Nephron (organoid): Measurements from ENCODE around the gene ACACB.

Source experiments
- H3K27ac Mint-ChIP-seq, 3 experiments: 2 replicates each; pipeline ENCODE4 v1.8.0; 2020; ENCODE audit warnings: mixed read lengths in 3 of 3, mild to moderate bottlenecking in 2 of 3, moderate library complexity in 1 of 3
- H3K27me3 Mint-ChIP-seq: 2 replicates; pipeline ENCODE4 v1.8.0; 2021; ENCODE audit warnings: low read depth, mild to moderate bottlenecking, moderate library complexity, mixed read lengths
- H3K36me3 Mint-ChIP-seq: 2 replicates; pipeline ENCODE4 v1.8.0; 2020; ENCODE audit warnings: low read depth, mixed read lengths
- H3K4me1 Mint-ChIP-seq: 2 replicates; pipeline ENCODE4 v1.8.0; 2020; ENCODE audit warnings: mixed read lengths
- H3K4me3 Mint-ChIP-seq, 3 experiments: 2 replicates each; pipeline ENCODE4 v1.8.0; 2020; ENCODE audit warnings: mild to moderate bottlenecking in 3 of 3, mixed read lengths in 3 of 3, moderate library complexity in 2 of 3
- H3K9me3 Mint-ChIP-seq: 2 replicates; pipeline ENCODE4 v1.8.0; 2020; ENCODE audit warnings: mixed read lengths
- TF ChIP-seq, protein P1 (sequence below), 3 experiments: fragments of 200-600 bp; sonication (generic); IDR thresholded peaks; one replicate each; pipeline ENCODE4 v1.5.0; 2021; ENCODE audit warnings: antibody characterized with exemption in 3 of 3; ENCODE audit not compliant: unreplicated experiment in 3 of 3

ACACB gene

DNA sequence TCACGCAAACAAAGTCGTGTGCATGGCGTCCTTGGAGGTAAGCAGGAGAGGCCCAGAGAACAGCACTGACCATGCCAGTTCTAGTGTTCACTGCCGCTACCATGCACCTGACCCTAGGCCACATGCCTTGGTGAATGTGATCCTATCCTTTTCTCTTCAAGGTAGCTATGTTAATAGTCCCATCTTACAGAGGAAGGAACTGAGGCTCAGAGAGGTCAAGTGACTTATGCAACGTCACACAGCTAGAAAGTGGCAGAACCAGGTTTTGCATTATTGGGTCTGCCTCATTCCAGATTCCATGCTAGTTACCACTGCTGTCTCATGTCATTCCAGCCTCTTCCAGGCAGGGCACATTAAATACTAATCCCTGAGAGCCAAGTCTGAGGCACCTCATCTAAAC is 107.5 kb downstream of the ACACB start:
- H3K27ac Mint-ChIP-seq, result no peak overlapping the region
- peaks cover 19% of the 10 kb centered on the region for H3K36me3 Mint-ChIP-seq
- H3K4me3 Mint-ChIP-seq, result no peak overlapping the region
- no peaks in the 10 kb centered on the region for H3K4me1 Mint-ChIP-seq
- TF ChIP-seq, protein P1, sequence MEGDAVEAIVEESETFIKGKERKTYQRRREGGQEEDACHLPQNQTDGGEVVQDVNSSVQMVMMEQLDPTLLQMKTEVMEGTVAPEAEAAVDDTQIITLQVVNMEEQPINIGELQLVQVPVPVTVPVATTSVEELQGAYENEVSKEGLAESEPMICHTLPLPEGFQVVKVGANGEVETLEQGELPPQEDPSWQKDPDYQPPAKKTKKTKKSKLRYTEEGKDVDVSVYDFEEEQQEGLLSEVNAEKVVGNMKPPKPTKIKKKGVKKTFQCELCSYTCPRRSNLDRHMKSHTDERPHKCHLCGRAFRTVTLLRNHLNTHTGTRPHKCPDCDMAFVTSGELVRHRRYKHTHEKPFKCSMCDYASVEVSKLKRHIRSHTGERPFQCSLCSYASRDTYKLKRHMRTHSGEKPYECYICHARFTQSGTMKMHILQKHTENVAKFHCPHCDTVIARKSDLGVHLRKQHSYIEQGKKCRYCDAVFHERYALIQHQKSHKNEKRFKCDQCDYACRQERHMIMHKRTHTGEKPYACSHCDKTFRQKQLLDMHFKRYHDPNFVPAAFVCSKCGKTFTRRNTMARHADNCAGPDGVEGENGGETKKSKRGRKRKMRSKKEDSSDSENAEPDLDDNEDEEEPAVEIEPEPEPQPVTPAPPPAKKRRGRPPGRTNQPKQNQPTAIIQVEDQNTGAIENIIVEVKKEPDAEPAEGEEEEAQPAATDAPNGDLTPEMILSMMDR (IDR thresholded peaks at IDR 0.05; ENCODE audit: unreplicated experiment in 3 of 3), result no peak
- no peaks in the 10 kb centered on the region for H3K27me3 Mint-ChIP-seq
- H3K9me3 Mint-ChIP-seq, result no peaks in the 10 kb centered on the region

DNA sequence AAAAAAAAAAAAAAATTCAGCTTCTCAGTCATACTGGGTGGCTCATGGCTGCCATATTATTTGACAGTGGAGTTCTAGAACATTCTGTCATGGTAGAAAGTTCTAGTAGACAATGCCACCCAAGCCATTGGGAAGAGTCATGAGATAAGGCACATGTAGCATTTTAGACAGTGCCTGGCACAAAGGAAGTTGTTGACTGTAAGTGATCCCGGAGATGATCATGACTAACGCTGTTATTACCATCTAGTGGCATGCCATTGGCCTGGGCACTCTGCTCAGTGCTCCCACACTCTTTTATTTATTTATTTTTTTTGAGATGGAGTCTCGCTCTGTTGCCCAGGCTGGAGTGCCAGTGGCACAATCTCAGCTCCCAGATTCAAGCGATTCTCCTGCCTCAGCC is 112.3 kb downstream of the ACACB start:
- Mint-ChIP-seq H3K9me3 (no peaks in the 10 kb centered on the region), H3K4me1 (no peaks in the 10 kb centered on the region), H3K36me3 (peaks cover 26% of the 10 kb centered on the region), H3K27me3 (no peaks in the 10 kb centered on the region), H3K4me3 (no peak overlapping the region), H3K27ac (no peak overlapping the region)
- TF ChIP-seq, protein P1 (IDR thresholded peaks at IDR 0.05; ENCODE audit: unreplicated experiment in 3 of 3), result no peak

DNA sequence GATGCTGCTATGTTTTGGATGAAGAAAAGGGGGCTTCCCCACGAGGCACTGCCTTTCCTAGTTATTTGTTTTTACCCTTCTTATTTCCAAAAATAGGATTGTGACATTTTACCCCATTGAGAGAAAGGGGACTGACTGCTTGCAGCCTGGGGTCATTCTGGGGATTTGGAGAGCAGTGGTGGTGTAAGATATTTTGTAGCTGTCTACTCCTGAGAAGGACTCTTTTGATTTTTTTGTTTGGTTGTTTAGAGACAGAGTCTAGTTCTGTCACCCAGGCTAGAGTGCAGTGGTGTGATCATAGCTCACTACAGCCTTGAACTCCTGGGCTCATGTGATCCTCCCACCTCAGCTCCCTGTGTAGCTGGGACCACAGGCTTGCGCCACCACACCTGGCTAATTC is 113.8 kb downstream of the ACACB start:
- Mint-ChIP-seq H3K36me3 (peaks cover 24% of the 10 kb centered on the region), H3K4me3 (no peak overlapping the region), H3K27ac (no peak overlapping the region), H3K4me1 (no peaks in the 10 kb centered on the region), H3K9me3 (no peaks in the 10 kb centered on the region), H3K27me3 (no peaks in the 10 kb centered on the region)
- TF ChIP-seq, protein P1 (IDR thresholded peaks at IDR 0.05; ENCODE audit: unreplicated experiment in 3 of 3), result no peak

DNA sequence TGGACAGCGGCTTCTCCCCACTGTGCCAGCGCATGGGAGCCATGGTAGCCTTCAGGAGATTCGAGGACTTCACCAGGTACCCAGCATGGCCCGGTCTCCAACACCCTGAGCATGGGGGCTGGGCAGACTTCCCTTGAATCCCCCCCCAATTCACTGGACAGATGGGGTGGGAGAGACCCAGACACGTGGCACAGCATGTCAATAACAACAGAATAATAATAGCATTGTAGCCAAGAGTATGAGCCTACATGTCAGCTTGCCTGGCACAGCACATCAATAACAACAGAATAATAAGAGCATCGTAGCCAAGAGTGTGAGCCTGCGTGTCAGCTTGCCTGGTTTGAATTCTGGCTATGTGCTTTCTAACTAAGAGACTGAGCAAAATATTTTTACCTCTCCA is 116.3 kb downstream of the ACACB start:
- Mint-ChIP-seq H3K27ac (no peak overlapping the region), H3K4me3 (no peak overlapping the region), H3K9me3 (no peaks in the 10 kb centered on the region), H3K4me1 (no peaks in the 10 kb centered on the region), H3K27me3 (no peaks in the 10 kb centered on the region), H3K36me3 (peaks cover 38% of the 10 kb centered on the region)
- TF ChIP-seq, protein P1 (IDR thresholded peaks at IDR 0.05; ENCODE audit: unreplicated experiment in 3 of 3), result no peak

DNA sequence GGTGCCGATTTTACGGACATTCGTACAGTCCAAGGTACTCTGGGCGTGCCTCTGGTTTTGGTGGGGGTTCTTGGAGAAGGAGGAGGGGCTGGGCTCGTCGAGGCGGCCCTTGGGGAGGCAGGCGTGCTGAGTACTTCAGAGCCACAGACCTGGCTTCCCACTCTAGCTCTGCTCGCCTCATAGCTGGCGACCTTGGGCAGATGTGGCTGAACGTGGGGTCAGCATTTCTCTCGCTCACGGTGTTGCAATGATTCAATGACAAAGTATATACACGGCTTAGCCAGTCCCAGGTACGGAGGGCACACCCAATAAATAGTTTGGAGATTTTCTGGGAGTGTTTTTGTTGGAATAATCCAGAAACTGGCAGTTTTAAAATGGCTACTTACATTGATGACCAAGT is 117.6 kb downstream of the ACACB start:
- H3K9me3 Mint-ChIP-seq, result no peaks in the 10 kb centered on the region
- no peak overlapping the region for H3K4me3 Mint-ChIP-seq
- peaks cover 38% of the 10 kb centered on the region for H3K36me3 Mint-ChIP-seq
- no peaks in the 10 kb centered on the region for H3K4me1 Mint-ChIP-seq
- TF ChIP-seq, protein P1 (IDR thresholded peaks at IDR 0.05; ENCODE audit: unreplicated experiment in 3 of 3), result no peak
- no peaks in the 10 kb centered on the region for H3K27me3 Mint-ChIP-seq
- no peak overlapping the region for H3K27ac Mint-ChIP-seq

DNA sequence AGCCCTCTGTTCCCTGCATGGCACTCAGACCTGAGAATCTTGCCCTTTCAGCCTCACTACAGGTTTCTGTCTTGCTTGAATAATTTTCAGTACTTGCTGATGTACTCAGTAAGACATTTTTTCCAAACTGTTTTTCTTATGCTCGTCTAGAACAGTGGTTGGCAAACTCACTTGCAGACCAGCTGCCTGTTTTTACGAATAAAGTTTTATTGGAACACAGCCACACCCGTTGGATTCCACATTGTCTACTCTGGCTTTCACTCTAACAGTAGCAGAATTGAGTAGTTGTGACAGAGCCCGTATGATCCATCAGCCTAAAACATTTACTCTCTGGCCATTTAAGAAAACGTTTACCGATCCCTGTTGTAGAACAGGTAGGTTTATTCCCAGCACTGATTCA is 119.9 kb downstream of the ACACB start:
- Mint-ChIP-seq H3K36me3 (peaks cover 38% of the 10 kb centered on the region), H3K4me1 (no peaks in the 10 kb centered on the region), H3K4me3 (no peak overlapping the region), H3K27ac (no peak overlapping the region), H3K27me3 (no peaks in the 10 kb centered on the region), H3K9me3 (no peaks in the 10 kb centered on the region)
- TF ChIP-seq, protein P1 (IDR thresholded peaks at IDR 0.05; ENCODE audit: unreplicated experiment in 3 of 3), result no peak
